ENCODE results near the gene KRTAP12-3.

DNA sequence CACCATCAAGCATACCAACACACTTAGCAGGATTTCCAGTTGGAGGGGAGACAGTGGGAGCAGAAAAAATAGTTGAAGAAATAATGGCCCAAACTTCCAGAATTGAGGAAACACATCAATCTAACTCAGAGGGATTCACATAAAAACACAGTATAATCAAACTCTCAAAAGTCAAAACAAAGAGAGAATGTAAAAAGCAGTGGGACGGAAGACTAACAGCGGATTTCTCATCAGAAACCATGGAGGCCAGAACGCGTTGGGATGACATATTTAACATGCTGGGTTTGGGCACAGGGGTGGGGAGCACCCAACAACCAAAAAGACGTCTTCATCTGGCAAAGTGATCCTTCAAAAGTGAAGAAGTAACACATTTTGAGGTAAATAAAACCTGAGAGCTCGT is 37.8 kb upstream of the KRTAP12-3 start:
- TF ChIP-seq, protein P1, sequence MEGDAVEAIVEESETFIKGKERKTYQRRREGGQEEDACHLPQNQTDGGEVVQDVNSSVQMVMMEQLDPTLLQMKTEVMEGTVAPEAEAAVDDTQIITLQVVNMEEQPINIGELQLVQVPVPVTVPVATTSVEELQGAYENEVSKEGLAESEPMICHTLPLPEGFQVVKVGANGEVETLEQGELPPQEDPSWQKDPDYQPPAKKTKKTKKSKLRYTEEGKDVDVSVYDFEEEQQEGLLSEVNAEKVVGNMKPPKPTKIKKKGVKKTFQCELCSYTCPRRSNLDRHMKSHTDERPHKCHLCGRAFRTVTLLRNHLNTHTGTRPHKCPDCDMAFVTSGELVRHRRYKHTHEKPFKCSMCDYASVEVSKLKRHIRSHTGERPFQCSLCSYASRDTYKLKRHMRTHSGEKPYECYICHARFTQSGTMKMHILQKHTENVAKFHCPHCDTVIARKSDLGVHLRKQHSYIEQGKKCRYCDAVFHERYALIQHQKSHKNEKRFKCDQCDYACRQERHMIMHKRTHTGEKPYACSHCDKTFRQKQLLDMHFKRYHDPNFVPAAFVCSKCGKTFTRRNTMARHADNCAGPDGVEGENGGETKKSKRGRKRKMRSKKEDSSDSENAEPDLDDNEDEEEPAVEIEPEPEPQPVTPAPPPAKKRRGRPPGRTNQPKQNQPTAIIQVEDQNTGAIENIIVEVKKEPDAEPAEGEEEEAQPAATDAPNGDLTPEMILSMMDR (conservative IDR thresholded peaks at IDR 0.05 in 1 of 2, IDR thresholded peaks at IDR 0.05 in 1 of 2; ENCODE audit: low read depth in 1 of 2, low read length in 2 of 2): no peak
- no peak for TF ChIP-seq EZH2 (IDR thresholded peaks at IDR 0.05; ENCODE audit: low read length, missing control alignments)
